HCT116 (cell line): ENCODE measurements around the gene C6orf47. TPM values are rescaled to one million over a fixed set of nuclear protein-coding genes. Genes with fewer than 3 reads are reported as not detected.

Experiments
- ATAC-seq: fragments of 200-7000 bp; cut with Tn5 transposase; 2 replicates; pipeline ENCODE4 v1.9.1; 2020; ENCODE audit warnings: mild to moderate bottlenecking, moderate library complexity
- BruUV-seq: library from RNA; stranded (reverse); fragments of 400-500 nt; replicated peaks from 2 replicates; lab custom pipeline; 2021; lab: Mats Ljungman, UMichigan
- CTCF ChIA-PET: fragments of 300-600 bp; sonication (Branson Sonifier 250); formaldehyde crosslinking; loops from one replicate; lab custom pipeline; 2021; ENCODE audit warnings: antibody characterized with exemption; lab: Charles Lee
- POLR2A ChIA-PET: fragments of 300-600, 350-600 bp; sonication (Branson Sonifier 250); formaldehyde crosslinking; loops from one replicate; lab custom pipeline; 2021; ENCODE audit warnings: antibody characterized with exemption; lab: Charles Lee
- RAD21 ChIA-PET, 2 experiments: fragments of 300-600 bp; sonication (Branson Sonifier 250); formaldehyde crosslinking; loops; one replicate each; lab custom pipeline; 2023; ENCODE audit warnings: low total read pairs in 2 of 2; ENCODE audit not compliant: uncharacterized antibody in 2 of 2, unreplicated experiment in 2 of 2, low non-redundant PET in 1 of 2; lab: Charles Lee
- DNase-seq: peaks from one replicate; pipeline ENCODE4 v3.0.0-alpha.2; 2010; ENCODE audit warnings: low read depth, low spot score
- H2AFZ ChIP-seq: fragments of 200-600 bp; shearing (Covaris generic), sonication (generic); 2 replicates; pipeline ENCODE4 v1.6.1; 2017; ENCODE audit warnings: low read depth, mixed run types, mixed read lengths, antibody characterized with exemption, low read length; ENCODE audit not compliant: poor library complexity, severe bottlenecking
- H3K27ac ChIP-seq: 2 replicates; pipeline ENCODE4 v1.5.1; 2012; ENCODE audit warnings: low read depth, low read length
- H3K27me3 ChIP-seq: fragments of 200-600 bp; sonication (generic); 2 replicates; pipeline ENCODE4 v1.6.1; 2016; ENCODE audit warnings: mixed run types, low read length, mixed read lengths; ENCODE audit not compliant: insufficient read depth
- H3K36me3 ChIP-seq, 2 experiments: fragments of 200-500 bp in 1 of 2; fragments of 200-600 bp in 1 of 2; sonication (Bioruptor generic) in 1 of 2; sonication (generic) in 1 of 2; 2 replicates each; pipeline versions ENCODE4 v1.5.1 to v1.6.1; 2014 to 2016; ENCODE audit warnings: low read length in 2 of 2, inconsistent platforms in 1 of 2, mixed read lengths in 1 of 2, mixed run types in 1 of 2; ENCODE audit not compliant: insufficient read depth in 2 of 2, control insufficient read depth in 1 of 2
- H3K4me1 ChIP-seq, 2 experiments: fragments of 200-600 bp in 1 of 2; sonication (generic) in 1 of 2; 2 replicates each; pipeline versions ENCODE4 v1.5.1 to v1.6.1; 2012 to 2017; ENCODE audit warnings: low read length in 2 of 2, inconsistent platforms in 1 of 2, mild to moderate bottlenecking in 1 of 2, mixed read lengths in 1 of 2, mixed run types in 1 of 2, moderate library complexity in 1 of 2; ENCODE audit not compliant: insufficient read depth in 2 of 2, control insufficient read depth in 1 of 2
- H3K4me2 ChIP-seq: fragments of 200-600 bp; sonication (generic); 2 replicates; pipeline ENCODE4 v1.6.1; 2017; ENCODE audit warnings: mixed run types, low read length, mixed read lengths
- H3K4me3 ChIP-seq, 2 experiments: fragments of 200-600 bp in 1 of 2; sonication (generic) in 1 of 2; replicated peaks in 1 of 2; 2 replicates each; pipeline ENCODE4 v1.5.1; 2011 to 2016; ENCODE audit warnings: low read length in 2 of 2, control low read depth in 1 of 2, low read depth in 1 of 2, mild to moderate bottlenecking in 1 of 2, mixed read lengths in 1 of 2, mixed run types in 1 of 2
- H3K79me2 ChIP-seq: fragments of 200-600 bp; sonication (generic); 2 replicates; pipeline ENCODE4 v1.6.1; 2017; ENCODE audit warnings: mild to moderate bottlenecking, mixed run types, low read length, moderate library complexity, mixed read lengths; ENCODE audit not compliant: insufficient read depth
- H3K9ac ChIP-seq: fragments of 200-600 bp; sonication (generic); 2 replicates; pipeline ENCODE4 v1.6.1; 2016; ENCODE audit warnings: low read length, mixed read lengths
- H3K9me2 ChIP-seq: fragments of 200-600 bp; sonication (generic), shearing (Covaris generic); 2 replicates; pipeline ENCODE4 v1.6.1; 2017; ENCODE audit warnings: mixed run types, mild to moderate bottlenecking, moderate library complexity; ENCODE audit not compliant: insufficient read depth
- H3K9me3 ChIP-seq, 2 experiments: fragments of 200-500 bp in 1 of 2; fragments of 200-600 bp in 1 of 2; sonication (Bioruptor generic) in 1 of 2; sonication (generic) in 1 of 2; 2 replicates each; pipeline ENCODE4 v1.6.1; 2014 to 2017; ENCODE audit warnings: low read length in 2 of 2, mixed read lengths in 2 of 2, inconsistent platforms in 1 of 2, low read depth in 1 of 2, mild to moderate bottlenecking in 1 of 2, mixed run types in 1 of 2, moderate library complexity in 1 of 2; ENCODE audit not compliant: control insufficient read depth in 1 of 2, insufficient read depth in 1 of 2
- H4K20me1 ChIP-seq: fragments of 200-600 bp; sonication (generic), shearing (Covaris generic); 2 replicates; pipeline ENCODE4 v1.6.1; 2017; ENCODE audit warnings: mixed run types, mild to moderate bottlenecking, moderate library complexity; ENCODE audit not compliant: insufficient read depth
- ATF3 ChIP-seq: IDR thresholded peaks from 2 replicates; pipeline ENCODE4 v1.6.1; 2012
- CBX3 ChIP-seq: IDR thresholded peaks from 2 replicates; pipeline ENCODE4 v1.6.1; 2012; ENCODE audit warnings: low read depth
- CEBPB ChIP-seq: IDR thresholded peaks from 2 replicates; pipeline ENCODE4 v1.6.1; 2012; ENCODE audit warnings: low read depth
- CTCF ChIP-seq, 3 experiments: fragments of 200-600 bp in 1 of 3; sonication (generic) in 1 of 3; IDR thresholded peaks in 2 of 3; conservative IDR thresholded peaks in 1 of 3; 2 replicates each; pipeline ENCODE4 v1.5.1; 2012 to 2017; ENCODE audit warnings: low read depth in 2 of 3, low read length in 2 of 3, antibody characterized with exemption in 1 of 3, borderline replicate concordance in 1 of 3, control low read depth in 1 of 3, mild to moderate bottlenecking in 1 of 3, mixed read lengths in 1 of 3, mixed run types in 1 of 3, moderate library complexity in 1 of 3; ENCODE audit not compliant: insufficient read depth in 1 of 3
- EGR1 ChIP-seq: IDR thresholded peaks from 2 replicates; pipeline ENCODE4 v1.6.1; 2012; ENCODE audit warnings: low read depth
- ELF1 ChIP-seq: IDR thresholded peaks from 2 replicates; pipeline ENCODE4 v1.6.1; 2012; ENCODE audit warnings: low read depth, borderline replicate concordance
- EZH2phosphoT487 ChIP-seq: fragments of 200-600 bp; IDR thresholded peaks from 2 replicates; pipeline ENCODE4 v1.6.1; 2018; ENCODE audit warnings: antibody characterized with exemption, borderline replicate concordance
- FOSL1 ChIP-seq: IDR thresholded peaks from 2 replicates; pipeline ENCODE4 v1.6.1; 2012; ENCODE audit warnings: low read depth
- JUND ChIP-seq: IDR thresholded peaks from 2 replicates; pipeline ENCODE4 v1.6.1; 2012
- MAX ChIP-seq: IDR thresholded peaks from 2 replicates; pipeline ENCODE4 v1.6.1; 2012
- POLR2A ChIP-seq: IDR thresholded peaks from 2 replicates; pipeline ENCODE4 v1.7.0; 2011; ENCODE audit warnings: borderline replicate concordance; ENCODE audit not compliant: insufficient read depth, insufficient read length; ENCODE audit errors: extremely low read depth
- POLR2AphosphoS5 ChIP-seq: IDR thresholded peaks from 2 replicates; pipeline ENCODE4 v1.6.1; 2011; ENCODE audit warnings: mild to moderate bottlenecking, low read depth, low read length, moderate library complexity
- REST ChIP-seq: IDR thresholded peaks from 2 replicates; pipeline ENCODE4 v1.6.1; 2012; ENCODE audit warnings: low read depth
- SIN3A ChIP-seq: IDR thresholded peaks from 2 replicates; pipeline ENCODE4 v1.6.1; 2012; ENCODE audit warnings: low read depth
- SP1 ChIP-seq: IDR thresholded peaks from 2 replicates; pipeline ENCODE4 v1.6.1; 2012; ENCODE audit warnings: low read depth
- SRF ChIP-seq: IDR thresholded peaks from 2 replicates; pipeline ENCODE4 v1.6.1; 2012; ENCODE audit warnings: low read depth
- TCF7L2 ChIP-seq: IDR thresholded peaks from 2 replicates; pipeline ENCODE4 v1.7.0; 2011; ENCODE audit warnings: borderline replicate concordance, inconsistent platforms; ENCODE audit not compliant: insufficient read depth, insufficient read length; ENCODE audit errors: extremely low read depth
- YY1 ChIP-seq: IDR thresholded peaks from 2 replicates; pipeline ENCODE4 v1.6.1; 2011; ENCODE audit warnings: low read length, low read depth, moderate library complexity, mild to moderate bottlenecking; ENCODE audit not compliant: insufficient replicate concordance; ENCODE audit errors: extremely low read depth
- ZFX ChIP-seq: fragments of 450-650 bp; IDR thresholded peaks from 2 replicates; pipeline ENCODE4 v1.6.1; 2017
- ZNF274 ChIP-seq: fragments of 200-500 bp; sonication (Bioruptor generic); IDR thresholded peaks from 2 replicates; pipeline ENCODE4 v1.6.1; 2014; ENCODE audit warnings: mild to moderate bottlenecking, low read depth, low read length, inconsistent platforms
- intact Hi-C: fragments of 100-400 bp; cut with micrococcal nuclease; formaldehyde crosslinking; loops from 2 replicates; pipeline ENCODE4 v1.10.0; 2022
- total RNA-seq: library from RNA; stranded (reverse); gene quantifications from one replicate; pipeline ENCODE4 v1.2.1, GENCODE V29; 2021; ENCODE audit not compliant: unreplicated experiment

Gene C6orf47
- total RNA-seq, 1 experiment from 2014 or later: 13.4 TPM

GRCh38 chr6:31621991-31622390 is 38.6 kb downstream of the C6orf47 start:
- intact Hi-C loops: no loop called here
- no peaks in the 10 kb centered on the region for H3K27me3 ChIP-seq
- H3K9ac ChIP-seq: peak overlapping the region; percentile 98
- peaks cover 24 to 56% of the 10 kb centered on the region in 2 experiments for H3K36me3 ChIP-seq
- TF ChIP-seq EGR1 (no peak), FOSL1 (no peak), ZFX (no peak), SIN3A (no peak), EZH2phosphoT487 (no peak), MAX (no peak), ATF3 (no peak), REST (no peak), TCF7L2 (no peak), ELF1 (no peak), CBX3 (no peak), CEBPB (no peak), SP1 (no peak), SRF (no peak), JUND (no peak; the same call in 1 of the 2 replicates), ZNF274 (no peak), POLR2AphosphoS5 (no peak), YY1 (no peak), CTCF (IDR thresholded peaks at IDR 0.05 in 2 of 3, conservative IDR thresholded peaks at IDR 0.05 in 1 of 3; ENCODE audit: borderline replicate concordance in 1 of 3, insufficient read depth in 1 of 3, low read depth in 2 of 3, low read length in 2 of 3) (no peak), POLR2A (no peak)
- H3K9me3 ChIP-seq: no peaks in the 10 kb centered on the region
- no peaks in the 10 kb centered on the region for H3K9me2 ChIP-seq
- no peak overlapping the region for H2AFZ ChIP-seq
- peaks cover 6 to 18% of the 10 kb centered on the region in 2 experiments; a peak in 3 of 4 replicates for H3K4me1 ChIP-seq
- peak overlapping the region; percentile 90 for H3K27ac ChIP-seq
- CTCF ChIA-PET: no interaction called here
- ATAC-seq (no peak), DNase-seq (no peak)
- H3K4me3 ChIP-seq: peak overlapping the region; percentile 99 to 100
- no TSS peak for BruUV-seq
- RAD21 ChIA-PET: no interaction called here
- peaks cover 62% of the 10 kb centered on the region for H3K79me2 ChIP-seq
- H4K20me1 ChIP-seq: no peaks in the 10 kb centered on the region
- POLR2A ChIA-PET: interaction anchor here (0.7 to 0.8 kb wide), 2 partner anchors 30 to 43 kb away, joined by 3 read pairs; partner anchors contain the start of gene GPANK1
- H3K4me2 ChIP-seq: peak overlapping the region; percentile 91
